ENCODE data around the gene VPS26A.

VPS26A gene

GRCh38 chr10:69220507-69220906 is 96.5 kb downstream of the VPS26A start:
- no peak for DNase-seq (ENCODE audit: low spot score)

Data from hematopoietic multipotent progenitor cell treated with erythropoietin and hydrocortisone succinate and interleukin-3 and kit ligand, for 15 days (in vitro differentiated cells).